Parathyroid adenoma (tissue), 2 donors: ENCODE data around the gene LIPG.
"Not testable (repeated sequence)": the region's sequence is repeated elsewhere in the genome, so short reads cannot be mapped to it uniquely, and the experiment has no call there.

Experiments
- H2AFZ ChIP-seq: fragments of 300-600 bp; sonication (generic); one replicate; pipeline ENCODE4 v1.7.0; 2017; ENCODE audit warnings: antibody characterized with exemption, mild to moderate bottlenecking
- H3K27ac ChIP-seq: fragments of 300-600 bp; sonication (generic); one replicate; pipeline ENCODE4 v1.7.0; 2017
- H3K27me3 ChIP-seq: fragments of 300-600 bp; sonication (generic); one replicate; pipeline ENCODE4 v1.7.0; 2017; ENCODE audit warnings: low read length; ENCODE audit not compliant: control insufficient read depth, insufficient read depth
- H3K36me3 ChIP-seq: fragments of 300-600 bp; sonication (generic); one replicate; pipeline ENCODE4 v1.7.0; 2017; ENCODE audit warnings: low read length; ENCODE audit not compliant: control insufficient read depth, insufficient read depth
- H3K4me1 ChIP-seq: fragments of 300-600 bp; sonication (generic); one replicate; pipeline ENCODE4 v1.7.0; 2017; ENCODE audit warnings: control low read depth
- H3K4me2 ChIP-seq: fragments of 300-600 bp; sonication (generic); one replicate; pipeline ENCODE4 v1.7.0; 2017; ENCODE audit warnings: low read length
- H3K4me3 ChIP-seq: fragments of 300-600 bp; sonication (generic); one replicate; pipeline ENCODE4 v1.7.0; 2017; ENCODE audit warnings: low read depth, low read length
- H3K79me2 ChIP-seq: fragments of 300-600 bp; sonication (generic); one replicate; pipeline ENCODE4 v1.7.0; 2017; ENCODE audit warnings: control low read depth
- H3K9ac ChIP-seq: fragments of 300-600 bp; sonication (generic); one replicate; pipeline ENCODE4 v1.7.0; 2017; ENCODE audit warnings: mild to moderate bottlenecking
- H3K9me3 ChIP-seq: fragments of 300-600 bp; sonication (generic); one replicate; pipeline ENCODE4 v1.7.0; 2017; ENCODE audit warnings: low read length; ENCODE audit not compliant: control insufficient read depth
- TF ChIP-seq, protein P1 (sequence below): fragments of 300-600 bp; sonication (generic); IDR thresholded peaks from one replicate; pipeline ENCODE4 v1.7.0; 2017; ENCODE audit warnings: antibody characterized with exemption, mild to moderate bottlenecking
- donor health status: primary hyperparathyroidism.

The LIPG gene

GRCh38 chr18:49569724-49570123, 7.9 kb downstream of the LIPG start:
- H3K4me3 ChIP-seq = no peak overlapping the region
- no peaks in the 10 kb centered on the region for H3K36me3 ChIP-seq
- no peak overlapping the region for H3K9ac ChIP-seq
- no peaks in the 10 kb centered on the region for H3K27me3 ChIP-seq
- no peaks in the 10 kb centered on the region for H3K9me3 ChIP-seq
- TF ChIP-seq, protein P1, sequence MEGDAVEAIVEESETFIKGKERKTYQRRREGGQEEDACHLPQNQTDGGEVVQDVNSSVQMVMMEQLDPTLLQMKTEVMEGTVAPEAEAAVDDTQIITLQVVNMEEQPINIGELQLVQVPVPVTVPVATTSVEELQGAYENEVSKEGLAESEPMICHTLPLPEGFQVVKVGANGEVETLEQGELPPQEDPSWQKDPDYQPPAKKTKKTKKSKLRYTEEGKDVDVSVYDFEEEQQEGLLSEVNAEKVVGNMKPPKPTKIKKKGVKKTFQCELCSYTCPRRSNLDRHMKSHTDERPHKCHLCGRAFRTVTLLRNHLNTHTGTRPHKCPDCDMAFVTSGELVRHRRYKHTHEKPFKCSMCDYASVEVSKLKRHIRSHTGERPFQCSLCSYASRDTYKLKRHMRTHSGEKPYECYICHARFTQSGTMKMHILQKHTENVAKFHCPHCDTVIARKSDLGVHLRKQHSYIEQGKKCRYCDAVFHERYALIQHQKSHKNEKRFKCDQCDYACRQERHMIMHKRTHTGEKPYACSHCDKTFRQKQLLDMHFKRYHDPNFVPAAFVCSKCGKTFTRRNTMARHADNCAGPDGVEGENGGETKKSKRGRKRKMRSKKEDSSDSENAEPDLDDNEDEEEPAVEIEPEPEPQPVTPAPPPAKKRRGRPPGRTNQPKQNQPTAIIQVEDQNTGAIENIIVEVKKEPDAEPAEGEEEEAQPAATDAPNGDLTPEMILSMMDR = no peak
- no peaks in the 10 kb centered on the region for H3K4me1 ChIP-seq
- H3K4me2 ChIP-seq = no peak overlapping the region
- H3K79me2 ChIP-seq = no peaks in the 10 kb centered on the region
- no peak overlapping the region for H3K27ac ChIP-seq
- H2AFZ ChIP-seq = no peak overlapping the region

DNA sequence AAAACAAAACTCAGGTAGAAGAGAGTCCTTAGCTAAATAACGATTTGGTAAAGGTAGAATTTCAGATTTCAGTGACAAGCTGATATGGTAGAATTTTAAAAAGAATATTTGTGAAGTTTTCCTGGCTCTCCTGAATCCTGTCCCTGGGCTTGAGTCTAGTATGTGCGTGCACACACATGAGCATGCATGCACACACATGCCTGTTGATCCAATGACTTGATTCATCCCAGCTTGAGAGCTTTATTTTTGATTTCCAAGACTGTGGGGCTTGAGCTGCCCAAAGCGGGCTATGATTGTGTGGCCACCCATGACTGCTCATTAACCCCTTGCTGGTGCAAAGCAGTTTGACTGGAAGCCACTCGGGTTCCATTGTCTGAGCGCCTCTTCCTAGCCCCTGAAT, 9.0 kb downstream of the LIPG start:
- no peak overlapping the region for H3K9ac ChIP-seq
- H3K27ac ChIP-seq = no peak overlapping the region
- H3K4me3 ChIP-seq = no peak overlapping the region
- H3K36me3 ChIP-seq = no peaks in the 10 kb centered on the region
- H3K9me3 ChIP-seq = no peaks in the 10 kb centered on the region
- H3K79me2 ChIP-seq = no peaks in the 10 kb centered on the region
- no peaks in the 10 kb centered on the region for H3K27me3 ChIP-seq
- H3K4me2 ChIP-seq = no peak overlapping the region
- TF ChIP-seq, protein P1 = no peak
- H2AFZ ChIP-seq = no peak overlapping the region
- H3K4me1 ChIP-seq = no peaks in the 10 kb centered on the region

GRCh38 chr18:49572611-49573345, 10.9 kb downstream of the LIPG start:
- no peak overlapping the region for H3K4me2 ChIP-seq
- H3K9ac ChIP-seq = no peak overlapping the region
- no peak overlapping the region for H2AFZ ChIP-seq
- no peak overlapping the region for H3K27ac ChIP-seq
- H3K9me3 ChIP-seq = no peaks in the 10 kb centered on the region
- TF ChIP-seq, protein P1 = no peak
- H3K4me1 ChIP-seq = no peaks in the 10 kb centered on the region
- no peak overlapping the region for H3K4me3 ChIP-seq
- no peaks in the 10 kb centered on the region for H3K36me3 ChIP-seq
- no peaks in the 10 kb centered on the region for H3K27me3 ChIP-seq
- no peaks in the 10 kb centered on the region for H3K79me2 ChIP-seq

- H3K4me1 ChIP-seq = no peaks in the 10 kb centered on the region
- no peak overlapping the region for H3K27ac ChIP-seq
- no peaks in the 10 kb centered on the region for H3K27me3 ChIP-seq
- no peaks in the 10 kb centered on the region for H3K79me2 ChIP-seq
- no peak overlapping the region for H2AFZ ChIP-seq
- H3K9me3 ChIP-seq = no peaks in the 10 kb centered on the region
- H3K4me3 ChIP-seq = no peak overlapping the region
- H3K4me2 ChIP-seq = no peak overlapping the region
- TF ChIP-seq, protein P1 = no peak
- H3K9ac ChIP-seq = no peak overlapping the region
- H3K36me3 ChIP-seq = no peaks in the 10 kb centered on the region
These were observed 12.0 kb downstream of the LIPG start for GRCh38 chr18:49573835-49574234.

DNA sequence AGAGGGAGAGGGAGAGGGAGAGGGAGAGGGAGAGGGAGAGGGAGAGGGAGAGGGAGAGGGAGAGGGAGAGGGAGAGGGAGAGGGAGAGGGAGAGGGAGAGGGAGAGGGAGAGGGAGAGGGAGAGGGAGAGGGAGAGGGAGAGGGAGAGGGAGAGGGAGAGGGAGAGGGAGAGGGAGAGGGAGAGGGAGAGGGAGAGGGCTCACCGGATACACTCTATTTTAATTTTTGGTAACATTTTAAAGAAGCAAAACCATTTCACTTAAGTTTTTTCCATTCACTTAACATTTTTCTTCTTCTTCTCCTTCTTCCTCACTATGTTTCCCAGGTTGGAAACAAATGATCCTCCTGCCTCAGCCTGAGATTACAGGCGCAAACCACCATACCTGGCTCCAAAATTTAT, 17.2 kb downstream of the LIPG start:
- H3K4me2 ChIP-seq, H3K9me3 ChIP-seq, H3K36me3 ChIP-seq, H2AFZ ChIP-seq, H3K27ac ChIP-seq, H3K4me1 ChIP-seq, H3K4me3 ChIP-seq, H3K79me2 ChIP-seq, H3K27me3 ChIP-seq, H3K9ac ChIP-seq: not testable (repeated sequence)

GRCh38 chr18:49579583-49579982, 17.7 kb downstream of the LIPG start:
- not testable (repeated sequence) for H3K4me2 ChIP-seq, H3K4me1 ChIP-seq, H3K36me3 ChIP-seq, H3K27me3 ChIP-seq, H3K9ac ChIP-seq, H2AFZ ChIP-seq, H3K79me2 ChIP-seq, H3K27ac ChIP-seq, H3K9me3 ChIP-seq, H3K4me3 ChIP-seq
